ENCODE data around the gene SHKBP1. TPM values are rescaled to one million over a fixed set of nuclear protein-coding genes. Genes with fewer than 3 reads are reported as not detected.
A peak's percentile ranks its signal among the peaks of the same experiment; 100 is the strongest.
"Not testable (repeated sequence)": the region's sequence is repeated elsewhere in the genome, so short reads cannot be mapped to it uniquely, and the experiment has no call there.

Gene SHKBP1
- total RNA-seq, 1 donor from 2014 or later: 14.8 TPM

GRCh38 chr19:40623403-40624251 is 47.0 kb downstream of the SHKBP1 start:
- no peak for DNase-seq
- Histone ChIP-seq H3K9me3 (replicated peaks) (no peaks in the 10 kb centered on the region), H3K4me1 (peaks cover 12% of the 10 kb centered on the region), H3K36me3 (peaks cover 91% of the 10 kb centered on the region), H3K27me3 (ENCODE audit: low read depth) (no peaks in the 10 kb centered on the region), H3K27ac (replicated peaks) (no peak overlapping the region), H3K4me3 (no peak overlapping the region)
- TF ChIP-seq CTCF (IDR thresholded peaks at IDR 0.05; ENCODE audit: borderline replicate concordance): no peak
- intact Hi-C loops (cut with micrococcal nuclease): no loop called here

- peaks cover 90% of the 10 kb centered on the region for H3K36me3 ChIP-seq
- intact Hi-C loops (cut with micrococcal nuclease); H3K27ac ChIP-seq (replicated peaks); H3K4me1 ChIP-seq; H3K4me3 ChIP-seq; H3K27me3 ChIP-seq (ENCODE audit: low read depth); DNase-seq; H3K9me3 ChIP-seq (replicated peaks): not testable (repeated sequence)
Observed at GRCh38 chr19:40624369-40625153, 47.9 kb downstream of the SHKBP1 start.

- intact Hi-C loops (cut with micrococcal nuclease): no loop called here
- H3K36me3 ChIP-seq: peaks cover 87% of the 10 kb centered on the region
- H3K9me3 ChIP-seq (replicated peaks): no peaks in the 10 kb centered on the region
- no peaks in the 10 kb centered on the region for H3K4me1 ChIP-seq
- DNase-seq: no peak
- H3K4me3 ChIP-seq: no peak overlapping the region
- no peak for TF ChIP-seq CTCF (IDR thresholded peaks at IDR 0.05; ENCODE audit: borderline replicate concordance)
- H3K27me3 ChIP-seq (ENCODE audit: low read depth): no peaks in the 10 kb centered on the region
- H3K27ac ChIP-seq (replicated peaks): peak overlapping the region; percentile 8
Observed at GRCh38 chr19:40625406-40626120, 48.9 kb downstream of the SHKBP1 start.

- intact Hi-C loops (cut with micrococcal nuclease): no loop called here
- Histone ChIP-seq H3K27me3 (ENCODE audit: low read depth) (no peaks in the 10 kb centered on the region), H3K4me3 (no peak overlapping the region), H3K4me1 (peaks cover 8% of the 10 kb centered on the region), H3K27ac (replicated peaks) (no peak overlapping the region), H3K36me3 (peaks cover 73% of the 10 kb centered on the region), H3K9me3 (replicated peaks) (no peaks in the 10 kb centered on the region)
- no peak for DNase-seq
- TF ChIP-seq CTCF (IDR thresholded peaks at IDR 0.05; ENCODE audit: borderline replicate concordance): no peak
Observed at GRCh38 chr19:40626918-40627317, 50.2 kb downstream of the SHKBP1 start.

- no peak overlapping the region for H3K27ac ChIP-seq (replicated peaks)
- peaks cover 66% of the 10 kb centered on the region for H3K36me3 ChIP-seq
- H3K27me3 ChIP-seq (ENCODE audit: low read depth): no peaks in the 10 kb centered on the region
- no peak overlapping the region for H3K4me3 ChIP-seq
- no peak for TF ChIP-seq CTCF (IDR thresholded peaks at IDR 0.05; ENCODE audit: borderline replicate concordance)
- no peak for DNase-seq
- no peaks in the 10 kb centered on the region for H3K9me3 ChIP-seq (replicated peaks)
- intact Hi-C loops (cut with micrococcal nuclease): no loop called here
- H3K4me1 ChIP-seq: peaks cover 8% of the 10 kb centered on the region
Observed at GRCh38 chr19:40627486-40628279, 51.0 kb downstream of the SHKBP1 start.
